HEK293 (cell line): ENCODE results near the gene SYCP3.
A peak's percentile ranks its signal among the peaks of the same experiment; 100 is the strongest.

Experiments used
- CTCF ChIA-PET: fragments of 350-600 bp; formaldehyde crosslinking; extraction: SDS; loops from one replicate; lab custom pipeline; 2021; ENCODE audit warnings: antibody characterized with exemption; lab: Yijun Ruan, JAX
- POLR2A ChIA-PET: fragments of 300-600 bp; formaldehyde crosslinking; extraction: SDS; loops from one replicate; lab custom pipeline; 2020; ENCODE audit warnings: antibody characterized with exemption, inconsistent platforms; lab: Yijun Ruan, JAX
- H3K27ac ChIP-seq: fragments of 200-500 bp; sonication (Bioruptor generic); 2 replicates; pipeline ENCODE4 v1.5.1; 2014; ENCODE audit warnings: low read depth, low read length, control low read depth, inconsistent platforms; ENCODE audit errors: extremely low read depth
- H3K36me3 ChIP-seq, 2 experiments: fragments of 200-500 bp in 1 of 2; sonication (Bioruptor generic) in 1 of 2; 1 replicate in 1 of 2; 2 replicates in 1 of 2; pipeline ENCODE4 v1.5.1; 2014 to 2017; ENCODE audit warnings: inconsistent platforms in 2 of 2, low read length in 2 of 2; ENCODE audit not compliant: control insufficient read depth in 2 of 2, insufficient read depth in 1 of 2
- H3K4me1 ChIP-seq: fragments of 200-500 bp; sonication (Bioruptor generic); 2 replicates; pipeline ENCODE4 v1.5.1; 2014; ENCODE audit warnings: mild to moderate bottlenecking, low read length, inconsistent platforms; ENCODE audit not compliant: control insufficient read depth, insufficient read depth
- H3K4me3 ChIP-seq: 2 replicates; pipeline ENCODE4 v1.5.1; 2011; ENCODE audit warnings: low read depth, mild to moderate bottlenecking, control low read depth, low read length, moderate library complexity
- H3K9me3 ChIP-seq: fragments of 200-500 bp; sonication (Bioruptor generic); 2 replicates; pipeline ENCODE4 v1.5.1; 2014; ENCODE audit warnings: low read depth, low read length, inconsistent platforms; ENCODE audit not compliant: control insufficient read depth, insufficient read depth
- BCL6B ChIP-seq: fragments of 450-650 bp; formaldehyde crosslinking; IDR thresholded peaks from 2 replicates; pipeline ENCODE4 v1.5.1; 2017; ENCODE audit warnings: missing biosample characterization, missing genetic modification characterization
- GLIS2 ChIP-seq: fragments of 450-650 bp; formaldehyde crosslinking; IDR thresholded peaks from 2 replicates; pipeline ENCODE4 v1.5.1; 2016; ENCODE audit warnings: missing biosample characterization, missing genetic modification characterization
- KLF16 ChIP-seq: fragments of 450-650 bp; formaldehyde crosslinking; IDR thresholded peaks from 2 replicates; pipeline ENCODE4 v1.5.1; 2017; ENCODE audit warnings: missing biosample characterization, missing genetic modification characterization
- PRDM1 ChIP-seq: fragments of 450-650 bp; formaldehyde crosslinking; IDR thresholded peaks from 2 replicates; pipeline ENCODE4; 2016; ENCODE audit warnings: missing biosample characterization, missing genetic modification characterization
- ZBTB1 ChIP-seq: fragments of 450-650 bp; formaldehyde crosslinking; IDR thresholded peaks from 2 replicates; pipeline ENCODE4 v1.5.1; 2016; ENCODE audit warnings: missing biosample characterization, missing genetic modification characterization
- ZNF146 ChIP-seq: fragments of 450-650 bp; formaldehyde crosslinking; IDR thresholded peaks from 2 replicates; pipeline ENCODE4 v1.5.1; 2016; ENCODE audit warnings: missing biosample characterization, missing genetic modification characterization
- ZNF19 ChIP-seq: fragments of 450-650 bp; formaldehyde crosslinking; IDR thresholded peaks from 2 replicates; pipeline ENCODE4; 2016; ENCODE audit warnings: missing biosample characterization, missing genetic modification characterization, low read depth
- ZNF311 ChIP-seq: fragments of 450-650 bp; formaldehyde crosslinking; IDR thresholded peaks from 2 replicates; pipeline ENCODE4 v1.5.1; 2017; ENCODE audit warnings: missing biosample characterization, missing genetic modification characterization, borderline replicate concordance
- ZNF404 ChIP-seq: fragments of 450-650 bp; formaldehyde crosslinking; IDR thresholded peaks from 2 replicates; pipeline ENCODE4 v1.5.1; 2017; ENCODE audit warnings: missing biosample characterization, missing genetic modification characterization
- ZNF488 ChIP-seq: fragments of 450-650 bp; formaldehyde crosslinking; IDR thresholded peaks from 2 replicates; pipeline ENCODE4 v1.5.1; 2016; ENCODE audit warnings: missing biosample characterization, missing genetic modification characterization
- ZNF548 ChIP-seq: fragments of 450-650 bp; formaldehyde crosslinking; IDR thresholded peaks from 2 replicates; pipeline ENCODE4 v1.5.1; 2016; ENCODE audit warnings: missing biosample characterization, missing genetic modification characterization
- ZNF654 ChIP-seq: fragments of 450-650 bp; formaldehyde crosslinking; IDR thresholded peaks from 2 replicates; pipeline ENCODE4 v1.5.1; 2016; ENCODE audit warnings: low read depth, missing biosample characterization, missing genetic modification characterization
- ZNF704 ChIP-seq: fragments of 450-650 bp; formaldehyde crosslinking; IDR thresholded peaks from 2 replicates; pipeline ENCODE4 v1.5.1; 2016; ENCODE audit warnings: missing biosample characterization, missing genetic modification characterization
- ZSCAN16 ChIP-seq: fragments of 450-650 bp; formaldehyde crosslinking; IDR thresholded peaks from 2 replicates; pipeline ENCODE4 v1.5.1; 2016; ENCODE audit warnings: missing biosample characterization, missing genetic modification characterization
- TF ChIP-seq, protein P1 (sequence below): fragments of 450-650 bp; formaldehyde crosslinking; IDR thresholded peaks from 2 replicates; pipeline ENCODE4 v1.5.1; 2016; ENCODE audit warnings: missing biosample characterization, missing genetic modification characterization
- TF ChIP-seq, protein P2 (sequence below): fragments of 450-650 bp; formaldehyde crosslinking; IDR thresholded peaks from 2 replicates; pipeline ENCODE4 v1.5.1; 2016; ENCODE audit warnings: missing biosample characterization, missing genetic modification characterization

SYCP3 gene

DNA sequence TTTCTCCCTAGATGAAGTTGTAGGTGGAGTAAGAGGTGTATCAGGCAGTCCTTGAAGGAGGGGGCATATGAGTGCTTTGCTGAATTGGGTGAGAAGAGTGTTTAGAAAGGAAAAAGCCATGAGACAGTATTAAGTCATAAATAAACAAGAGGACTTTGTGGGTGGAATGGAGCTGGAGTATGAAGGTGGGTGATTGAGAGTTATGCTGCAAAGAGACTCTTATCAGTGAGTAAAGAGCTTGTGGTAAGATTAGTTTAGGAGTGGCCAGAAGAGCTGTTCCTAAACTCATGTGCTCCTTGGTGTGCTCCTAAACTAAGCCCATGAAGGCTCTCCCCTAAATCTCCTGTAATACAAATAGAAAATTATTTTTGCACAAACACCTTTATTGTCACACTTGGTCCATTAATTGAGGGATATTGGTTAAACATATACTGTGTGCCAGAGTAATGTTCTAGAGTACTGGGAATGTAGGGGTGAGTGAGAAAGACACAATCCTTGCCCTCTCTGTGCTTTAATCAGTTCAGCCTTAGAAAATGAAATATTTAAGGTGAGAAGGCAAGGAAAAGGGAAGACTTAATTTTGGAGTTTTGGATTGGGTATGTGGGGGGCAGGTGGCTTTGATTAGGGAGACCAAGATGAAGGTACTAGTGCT lies 32.0 kb downstream of the SYCP3 start (continued):
- TF ChIP-seq ZNF488 (tag by site-specific recombination), result no peak
- no peak for TF ChIP-seq ZNF19 (tag by site-specific recombination)
- TF ChIP-seq PRDM1, result peak; percentile 13; the same call in 1 of the 2 replicates
- TF ChIP-seq ZNF654 (tag by site-specific recombination), result no peak

- Histone ChIP-seq H3K27ac (no peak overlapping the region), H3K9me3 (no peaks in the 10 kb centered on the region), H3K4me1 (peaks cover 15% of the 10 kb centered on the region), H3K4me3 (no peak overlapping the region), H3K36me3 (no peaks in the 10 kb centered on the region)
- ChIA-PET CTCF (interaction anchor here (0.7 to 1.0 kb wide), 2 partner anchors 52 to 135 kb away, joined by 3 to 4 read pairs; no protein-coding TSS in a partner anchor), POLR2A (no interaction called here)
- TF ChIP-seq, protein P1, sequence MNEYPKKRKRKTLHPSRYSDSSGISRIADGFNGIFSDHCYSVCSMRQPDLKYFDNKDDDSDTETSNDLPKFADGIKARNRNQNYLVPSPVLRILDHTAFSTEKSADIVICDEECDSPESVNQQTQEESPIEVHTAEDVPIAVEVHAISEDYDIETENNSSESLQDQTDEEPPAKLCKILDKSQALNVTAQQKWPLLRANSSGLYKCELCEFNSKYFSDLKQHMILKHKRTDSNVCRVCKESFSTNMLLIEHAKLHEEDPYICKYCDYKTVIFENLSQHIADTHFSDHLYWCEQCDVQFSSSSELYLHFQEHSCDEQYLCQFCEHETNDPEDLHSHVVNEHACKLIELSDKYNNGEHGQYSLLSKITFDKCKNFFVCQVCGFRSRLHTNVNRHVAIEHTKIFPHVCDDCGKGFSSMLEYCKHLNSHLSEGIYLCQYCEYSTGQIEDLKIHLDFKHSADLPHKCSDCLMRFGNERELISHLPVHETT, result no peak
- TF ChIP-seq KLF16 (tag by site-specific recombination) (no peak), ZBTB1 (tag by site-specific recombination) (no peak), ZNF311 (tag by site-specific recombination) (no peak), ZNF548 (tag by site-specific recombination) (no peak), ZSCAN16 (tag by site-specific recombination) (no peak), ZNF146 (tag by site-specific recombination) (no peak), GLIS2 (no peak), ZNF404 (tag by site-specific recombination) (no peak), ZNF704 (no peak), BCL6B (tag by site-specific recombination) (no peak)
- TF ChIP-seq, protein P2, sequence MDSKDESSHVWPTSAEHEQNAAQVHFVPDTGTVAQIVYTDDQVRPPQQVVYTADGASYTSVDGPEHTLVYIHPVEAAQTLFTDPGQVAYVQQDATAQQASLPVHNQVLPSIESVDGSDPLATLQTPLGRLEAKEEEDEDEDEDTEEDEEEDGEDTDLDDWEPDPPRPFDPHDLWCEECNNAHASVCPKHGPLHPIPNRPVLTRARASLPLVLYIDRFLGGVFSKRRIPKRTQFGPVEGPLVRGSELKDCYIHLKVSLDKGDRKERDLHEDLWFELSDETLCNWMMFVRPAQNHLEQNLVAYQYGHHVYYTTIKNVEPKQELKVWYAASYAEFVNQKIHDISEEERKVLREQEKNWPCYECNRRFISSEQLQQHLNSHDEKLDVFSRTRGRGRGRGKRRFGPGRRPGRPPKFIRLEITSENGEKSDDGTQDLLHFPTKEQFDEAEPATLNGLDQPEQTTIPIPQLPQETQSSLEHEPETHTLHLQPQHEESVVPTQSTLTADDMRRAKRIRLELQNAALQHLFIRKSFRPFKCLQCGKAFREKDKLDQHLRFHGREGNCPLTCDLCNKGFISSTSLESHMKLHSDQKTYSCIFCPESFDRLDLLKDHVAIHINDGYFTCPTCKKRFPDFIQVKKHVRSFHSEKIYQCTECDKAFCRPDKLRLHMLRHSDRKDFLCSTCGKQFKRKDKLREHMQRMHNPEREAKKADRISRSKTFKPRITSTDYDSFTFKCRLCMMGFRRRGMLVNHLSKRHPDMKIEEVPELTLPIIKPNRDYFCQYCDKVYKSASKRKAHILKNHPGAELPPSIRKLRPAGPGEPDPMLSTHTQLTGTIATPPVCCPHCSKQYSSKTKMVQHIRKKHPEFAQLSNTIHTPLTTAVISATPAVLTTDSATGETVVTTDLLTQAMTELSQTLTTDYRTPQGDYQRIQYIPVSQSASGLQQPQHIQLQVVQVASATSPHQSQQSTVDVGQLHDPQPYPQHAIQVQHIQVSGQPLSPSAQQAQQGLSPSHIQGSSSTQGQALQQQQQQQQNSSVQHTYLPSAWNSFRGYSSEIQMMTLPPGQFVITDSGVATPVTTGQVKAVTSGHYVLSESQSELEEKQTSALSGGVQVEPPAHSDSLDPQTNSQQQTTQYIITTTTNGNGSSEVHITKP (tag by site-specific recombination), result no peak
Observed at GRCh38 chr12:101706403-101706802, 32.9 kb downstream of the SYCP3 start.
